ENCODE measurements around the gene LRRC7.
"Not testable (repeated sequence)": the region's sequence is repeated elsewhere in the genome, so short reads cannot be mapped to it uniquely, and the experiment has no call there.

Gene LRRC7

GRCh38 chr1:69702085-69702484 is 134.4 kb downstream of the LRRC7 start:
- H3K4me2 ChIP-seq (ENCODE audit: low read length): no peak overlapping the region
- H3K4me3 ChIP-seq (ENCODE audit: low read length): no peak overlapping the region
- no peak overlapping the region for H3K9ac ChIP-seq (ENCODE audit: low read depth, low read length)
- H3K36me3 ChIP-seq (ENCODE audit: insufficient read depth, low read length): no peaks in the 10 kb centered on the region
- no peaks in the 10 kb centered on the region for H3K27me3 ChIP-seq (ENCODE audit: control insufficient read depth, insufficient read depth, low read length)
- H3K4me1 ChIP-seq (ENCODE audit: control insufficient read depth, insufficient read depth, low read length): no peaks in the 10 kb centered on the region
- H3K9me3 ChIP-seq (replicated peaks; ENCODE audit: low read length): no peaks in the 10 kb centered on the region

- no peaks in the 10 kb centered on the region for H3K4me1 ChIP-seq (ENCODE audit: control insufficient read depth, insufficient read depth, low read length)
- H3K4me3 ChIP-seq (ENCODE audit: low read length): no peak overlapping the region
- no peaks in the 10 kb centered on the region for H3K9me3 ChIP-seq (replicated peaks; ENCODE audit: low read length)
- H3K4me2 ChIP-seq (ENCODE audit: low read length): no peak overlapping the region
- H3K27me3 ChIP-seq (ENCODE audit: control insufficient read depth, insufficient read depth, low read length): no peaks in the 10 kb centered on the region
- H3K9ac ChIP-seq (ENCODE audit: low read depth, low read length): no peak overlapping the region
- no peaks in the 10 kb centered on the region for H3K36me3 ChIP-seq (ENCODE audit: insufficient read depth, low read length)
These were observed 138.8 kb downstream of the LRRC7 start for GRCh38 chr1:69706473-69706872.

- Histone ChIP-seq H3K27me3 (ENCODE audit: control insufficient read depth, insufficient read depth, low read length) (no peaks in the 10 kb centered on the region), H3K4me2 (ENCODE audit: low read length) (no peak overlapping the region), H3K4me3 (ENCODE audit: low read length) (no peak overlapping the region), H3K9me3 (replicated peaks; ENCODE audit: low read length) (no peaks in the 10 kb centered on the region), H3K36me3 (ENCODE audit: insufficient read depth, low read length) (no peaks in the 10 kb centered on the region), H3K4me1 (ENCODE audit: control insufficient read depth, insufficient read depth, low read length) (no peaks in the 10 kb centered on the region), H3K9ac (ENCODE audit: low read depth, low read length) (no peak overlapping the region)
These were observed 139.4 kb downstream of the LRRC7 start for GRCh38 chr1:69707103-69707502.

GRCh38 chr1:69710484-69711189 is 142.9 kb downstream of the LRRC7 start:
- Histone ChIP-seq H3K4me1 (ENCODE audit: control insufficient read depth, insufficient read depth, low read length) (no peaks in the 10 kb centered on the region), H3K27me3 (ENCODE audit: control insufficient read depth, insufficient read depth, low read length) (no peaks in the 10 kb centered on the region), H3K36me3 (ENCODE audit: insufficient read depth, low read length) (no peaks in the 10 kb centered on the region), H3K4me3 (ENCODE audit: low read length) (no peak overlapping the region), H3K9me3 (replicated peaks; ENCODE audit: low read length) (no peaks in the 10 kb centered on the region), H3K4me2 (ENCODE audit: low read length) (no peak overlapping the region), H3K9ac (ENCODE audit: low read depth, low read length) (no peak overlapping the region)

GRCh38 chr1:69711190-69711930 is 143.6 kb downstream of the LRRC7 start:
- Histone ChIP-seq H3K27me3 (ENCODE audit: control insufficient read depth, insufficient read depth, low read length) (no peaks in the 10 kb centered on the region), H3K4me3 (ENCODE audit: low read length) (no peak overlapping the region), H3K9ac (ENCODE audit: low read depth, low read length) (no peak overlapping the region), H3K9me3 (replicated peaks; ENCODE audit: low read length) (no peaks in the 10 kb centered on the region), H3K4me1 (ENCODE audit: control insufficient read depth, insufficient read depth, low read length) (no peaks in the 10 kb centered on the region), H3K36me3 (ENCODE audit: insufficient read depth, low read length) (no peaks in the 10 kb centered on the region), H3K4me2 (ENCODE audit: low read length) (no peak overlapping the region)

DNA sequence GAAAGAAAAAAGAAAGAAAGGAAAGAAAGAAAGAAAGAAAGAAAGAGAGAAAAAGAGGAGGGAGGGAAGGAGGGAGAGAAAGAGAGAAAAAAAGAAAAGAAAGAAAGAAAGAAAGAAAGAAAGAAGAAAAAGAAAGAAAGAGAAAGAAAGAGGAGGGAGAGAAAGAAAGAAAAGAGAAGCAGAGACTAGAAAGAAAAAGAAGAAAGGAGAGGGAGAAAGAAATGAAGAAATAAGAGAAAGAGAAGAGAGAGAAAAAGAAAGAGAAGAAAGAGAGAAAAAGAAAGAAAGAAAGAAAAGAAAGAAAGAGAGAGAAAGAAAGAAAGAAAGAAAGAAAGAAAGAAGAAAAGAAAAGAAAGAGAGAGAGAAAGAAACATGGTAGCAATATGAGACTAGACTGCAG is 150.1 kb downstream of the LRRC7 start:
- H3K9ac ChIP-seq (ENCODE audit: low read depth, low read length); H3K4me3 ChIP-seq (ENCODE audit: low read length); H3K4me1 ChIP-seq (ENCODE audit: control insufficient read depth, insufficient read depth, low read length); H3K9me3 ChIP-seq (replicated peaks; ENCODE audit: low read length); H3K36me3 ChIP-seq (ENCODE audit: insufficient read depth, low read length); H3K4me2 ChIP-seq (ENCODE audit: low read length); H3K27me3 ChIP-seq (ENCODE audit: control insufficient read depth, insufficient read depth, low read length): not testable (repeated sequence)

- Histone ChIP-seq H3K4me3 (ENCODE audit: low read length) (no peak overlapping the region), H3K4me1 (ENCODE audit: control insufficient read depth, insufficient read depth, low read length) (no peaks in the 10 kb centered on the region)
These were observed 160.5 kb downstream of the LRRC7 start for GRCh38 chr1:69728206-69728605.

DNA sequence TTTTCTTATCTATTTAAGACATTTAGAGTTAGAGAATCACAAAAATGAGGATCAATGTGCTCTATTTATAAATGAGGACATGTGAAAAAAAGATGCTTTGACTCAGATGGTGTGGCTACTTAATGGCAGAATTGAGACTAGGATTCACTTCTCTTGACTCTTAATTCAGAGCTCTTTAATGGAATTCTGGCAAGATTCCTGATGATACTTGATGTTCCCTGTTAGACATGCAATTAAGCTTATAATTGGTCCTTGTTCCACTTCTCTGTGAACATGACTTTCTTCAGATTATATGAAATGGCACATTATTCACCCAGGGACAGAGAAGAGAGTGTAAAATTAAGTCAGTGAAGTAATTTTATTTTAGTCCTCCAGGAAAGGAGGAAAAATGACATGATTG is 165.3 kb downstream of the LRRC7 start:
- Histone ChIP-seq H3K9me3 (replicated peaks; ENCODE audit: low read length) (no peaks in the 10 kb centered on the region), H3K4me3 (ENCODE audit: low read length) (no peak overlapping the region), H3K4me2 (ENCODE audit: low read length) (no peak overlapping the region), H3K36me3 (ENCODE audit: insufficient read depth, low read length) (no peaks in the 10 kb centered on the region), H3K27me3 (ENCODE audit: control insufficient read depth, insufficient read depth, low read length) (no peaks in the 10 kb centered on the region), H3K4me1 (ENCODE audit: control insufficient read depth, insufficient read depth, low read length) (no peaks in the 10 kb centered on the region), H3K9ac (ENCODE audit: low read depth, low read length) (no peak overlapping the region)

More at GRCh38 chr1:69728206-69728605, 160.5 kb downstream of the LRRC7 start:
- no peak overlapping the region for H3K9ac ChIP-seq (ENCODE audit: low read depth, low read length)
- no peaks in the 10 kb centered on the region for H3K36me3 ChIP-seq (ENCODE audit: insufficient read depth, low read length)
- H3K27me3 ChIP-seq (ENCODE audit: control insufficient read depth, insufficient read depth, low read length): peaks cover 3% of the 10 kb centered on the region
- H3K4me2 ChIP-seq (ENCODE audit: low read length): no peak overlapping the region
- no peaks in the 10 kb centered on the region for H3K9me3 ChIP-seq (replicated peaks; ENCODE audit: low read length)

DNA sequence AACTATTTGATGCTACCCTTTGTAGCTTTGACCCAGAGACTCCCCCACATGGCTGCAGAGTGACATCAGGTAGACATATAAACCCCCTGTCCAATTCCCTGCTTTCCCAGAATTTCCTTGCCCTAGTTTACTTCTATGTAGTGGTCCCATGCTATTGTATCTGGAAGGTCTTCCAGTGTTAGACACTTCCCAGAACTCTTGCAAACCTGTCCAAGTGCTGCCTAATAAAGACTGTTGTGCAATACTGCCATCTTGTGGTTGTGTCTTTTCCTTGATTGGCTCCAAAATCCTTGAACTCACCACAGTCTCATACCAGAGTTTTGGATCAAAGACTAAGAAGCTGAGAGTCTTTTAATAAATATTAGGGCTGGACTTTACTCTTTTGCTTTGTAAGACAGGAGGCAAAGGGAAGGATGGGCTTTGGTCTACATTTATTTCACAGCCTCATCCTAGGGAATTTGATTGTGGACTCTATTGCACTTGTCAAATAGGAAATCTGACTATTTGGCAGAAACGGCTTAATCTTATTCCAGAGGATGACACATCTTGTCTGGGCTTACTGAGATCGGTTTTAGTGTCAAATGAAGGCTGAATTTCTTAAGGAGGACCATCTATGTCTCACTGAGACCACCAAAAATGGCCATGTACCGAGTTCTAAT is 169.9 kb downstream of the LRRC7 start:
- Histone ChIP-seq H3K9ac (ENCODE audit: low read depth, low read length) (no peak overlapping the region), H3K9me3 (replicated peaks; ENCODE audit: low read length) (no peaks in the 10 kb centered on the region), H3K4me1 (ENCODE audit: control insufficient read depth, insufficient read depth, low read length) (no peaks in the 10 kb centered on the region), H3K4me3 (ENCODE audit: low read length) (no peak overlapping the region), H3K36me3 (ENCODE audit: insufficient read depth, low read length) (no peaks in the 10 kb centered on the region), H3K27me3 (ENCODE audit: control insufficient read depth, insufficient read depth, low read length) (no peaks in the 10 kb centered on the region), H3K4me2 (ENCODE audit: low read length) (no peak overlapping the region)

GRCh38 chr1:69738458-69739250 is 170.9 kb downstream of the LRRC7 start:
- Histone ChIP-seq H3K4me3 (ENCODE audit: low read length) (no peak overlapping the region), H3K36me3 (ENCODE audit: insufficient read depth, low read length) (no peaks in the 10 kb centered on the region), H3K9ac (ENCODE audit: low read depth, low read length) (no peak overlapping the region), H3K9me3 (replicated peaks; ENCODE audit: low read length) (no peaks in the 10 kb centered on the region), H3K4me2 (ENCODE audit: low read length) (no peak overlapping the region), H3K27me3 (ENCODE audit: control insufficient read depth, insufficient read depth, low read length) (no peaks in the 10 kb centered on the region), H3K4me1 (ENCODE audit: control insufficient read depth, insufficient read depth, low read length) (no peaks in the 10 kb centered on the region)

DNA sequence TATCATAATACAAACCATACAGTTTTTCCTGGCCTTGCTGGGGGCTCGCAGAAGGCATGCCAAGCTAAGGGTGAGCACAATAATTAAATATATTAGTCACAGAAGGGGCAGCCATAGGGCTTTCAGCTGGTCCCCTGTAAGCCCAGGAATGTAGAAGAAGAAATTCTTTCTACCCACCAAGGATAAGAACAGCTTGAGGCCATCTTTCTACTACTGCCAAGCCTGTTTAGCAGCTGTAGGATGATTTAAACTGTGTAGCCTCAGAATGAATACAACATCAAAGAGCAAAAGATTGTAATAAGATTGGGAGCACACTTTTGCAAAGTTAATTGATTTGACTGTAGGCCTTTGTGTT is 171.5 kb downstream of the LRRC7 start:
- no peak overlapping the region for H3K9ac ChIP-seq (ENCODE audit: low read depth, low read length)
- H3K9me3 ChIP-seq (replicated peaks; ENCODE audit: low read length): no peaks in the 10 kb centered on the region
- H3K27me3 ChIP-seq (ENCODE audit: control insufficient read depth, insufficient read depth, low read length): no peaks in the 10 kb centered on the region
- H3K4me1 ChIP-seq (ENCODE audit: control insufficient read depth, insufficient read depth, low read length): no peaks in the 10 kb centered on the region
- no peak overlapping the region for H3K4me2 ChIP-seq (ENCODE audit: low read length)
- H3K4me3 ChIP-seq (ENCODE audit: low read length): no peak overlapping the region
- no peaks in the 10 kb centered on the region for H3K36me3 ChIP-seq (ENCODE audit: insufficient read depth, low read length)
